ENCODE data around the gene GRB2. TPM values are rescaled to one million over a fixed set of nuclear protein-coding genes. Genes with fewer than 3 reads are reported as not detected.

Gene GRB2
- total and polyA plus RNA-seq, 2 of the 8 experiments (the other 6 are each of a cell fraction or from before 2014, with no cell fraction given) = 44.2 to 101 TPM

DNA sequence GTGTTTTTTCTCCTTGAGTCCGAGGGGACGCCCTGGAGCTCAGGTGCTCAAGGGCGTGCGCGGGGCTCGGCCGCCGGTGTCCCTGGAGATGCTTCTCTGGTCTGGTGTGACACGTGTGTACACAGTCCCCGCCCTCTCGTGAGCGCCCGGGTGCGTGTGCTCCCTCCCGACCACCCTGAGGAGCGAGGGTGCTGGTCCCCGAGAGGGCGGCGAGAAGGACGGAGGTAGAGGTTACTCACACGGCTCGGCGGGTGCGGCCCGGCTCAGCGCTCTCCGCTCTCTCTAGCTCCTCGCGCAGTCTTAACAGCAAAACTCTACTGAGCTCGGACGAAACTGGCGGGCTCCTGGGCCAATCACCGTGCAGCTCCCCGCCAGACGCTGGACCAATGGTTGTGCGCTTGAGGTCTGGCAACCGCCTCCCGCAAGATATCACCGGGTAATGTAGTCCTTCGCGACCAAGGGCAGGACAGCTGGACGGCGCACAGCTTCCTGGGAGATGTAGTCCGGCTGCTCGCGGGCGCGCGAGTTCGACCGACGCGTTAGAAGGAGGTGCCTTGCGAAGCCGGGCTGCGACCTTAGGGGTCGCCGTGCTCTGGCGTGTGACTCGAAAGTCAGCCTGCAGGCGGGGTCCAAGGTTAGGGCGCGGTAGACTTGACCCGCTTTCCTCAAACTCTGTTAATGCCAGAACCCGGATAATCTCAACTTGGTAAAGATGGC is 116.2 kb downstream of the GRB2 start, which contains the start of gene SLC25A19 (continued):
- TF ChIP-seq, protein P1, sequence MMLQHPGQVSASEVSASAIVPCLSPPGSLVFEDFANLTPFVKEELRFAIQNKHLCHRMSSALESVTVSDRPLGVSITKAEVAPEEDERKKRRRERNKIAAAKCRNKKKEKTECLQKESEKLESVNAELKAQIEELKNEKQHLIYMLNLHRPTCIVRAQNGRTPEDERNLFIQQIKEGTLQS (IDR thresholded peaks at IDR 0.05; ENCODE audit: insufficient read depth, low read depth, low read length) = 0 out of 2 replicates have a peak, but pooled peaks have one; percentile 26
- TF ChIP-seq SP2 (IDR thresholded peaks at IDR 0.05; ENCODE audit: low read length) = peak; percentile 75

Data from H1 (cell line).